H1 (cell line): ENCODE data around the gene ACAP1. TPM values are rescaled to one million over a fixed set of nuclear protein-coding genes. Genes with fewer than 3 reads are reported as not detected.

Experiments used
- BCL11A ChIP-seq, 2 experiments: IDR thresholded peaks; one replicate each; pipeline ENCODE4 v1.6.1; 2011; ENCODE audit warnings: low read depth in 2 of 2, low read length in 2 of 2, mild to moderate bottlenecking in 2 of 2
- BRCA1 ChIP-seq: IDR thresholded peaks from 2 replicates; pipeline ENCODE4 v1.6.1; 2012; ENCODE audit warnings: low read depth, low read length, improper control_type of control experiment
- CBX8 ChIP-seq: fragments of 300-800, 300-1000 bp; sonication (generic); IDR thresholded peaks from 2 replicates; pipeline ENCODE4 v1.7.1; 2016; ENCODE audit warnings: low read depth, low read length, borderline replicate concordance
- CHD2 ChIP-seq: IDR thresholded peaks from 2 replicates; pipeline ENCODE4 v1.6.1; 2012; ENCODE audit warnings: low read length, improper control_type of control experiment
- CREB1 ChIP-seq: IDR thresholded peaks from 2 replicates; pipeline ENCODE4 v1.6.1; 2012; ENCODE audit warnings: inconsistent platforms
- CTBP2 ChIP-seq: IDR thresholded peaks from 2 replicates; pipeline ENCODE4 v1.7.0; 2011; ENCODE audit warnings: borderline replicate concordance, mild to moderate bottlenecking, moderate library complexity, mixed read lengths, low read length; ENCODE audit not compliant: insufficient read depth, insufficient read length
- JUND ChIP-seq: IDR thresholded peaks from 2 replicates; pipeline ENCODE4 v1.6.1; 2011; ENCODE audit warnings: mild to moderate bottlenecking, improper control_type of control experiment, low read length
- MAFK ChIP-seq: IDR thresholded peaks from 2 replicates; pipeline ENCODE4 v1.6.1; 2012; ENCODE audit warnings: low read depth, mild to moderate bottlenecking, improper control_type of control experiment, low read length
- POLR2A ChIP-seq, 2 experiments: IDR thresholded peaks; 1 replicate in 1 of 2; 2 replicates in 1 of 2; pipeline ENCODE4 v1.6.1; 2011; ENCODE audit warnings: low read depth in 2 of 2, low read length in 2 of 2, mild to moderate bottlenecking in 2 of 2; ENCODE audit errors: control extremely low read depth in 1 of 2
- POLR2AphosphoS5 ChIP-seq: IDR thresholded peaks from 2 replicates; pipeline ENCODE4 v1.6.1; 2011; ENCODE audit warnings: low read depth, low read length
- POU5F1 ChIP-seq: IDR thresholded peaks from 2 replicates; pipeline ENCODE4 v1.6.1; 2011; ENCODE audit warnings: low read depth, mild to moderate bottlenecking, low read length, moderate library complexity
- RAD21 ChIP-seq, 2 experiments: IDR thresholded peaks in 1 of 2; conservative IDR thresholded peaks in 1 of 2; 2 replicates each; pipeline ENCODE4 v1.6.1; 2011; ENCODE audit warnings: low read depth in 2 of 2, low read length in 2 of 2, improper control_type of control experiment in 1 of 2, inconsistent platforms in 1 of 2, mild to moderate bottlenecking in 1 of 2, moderate library complexity in 1 of 2
- RFX5 ChIP-seq: IDR thresholded peaks from 2 replicates; pipeline ENCODE4 v1.6.1; 2011; ENCODE audit warnings: low read depth, low read length, improper control_type of control experiment, borderline replicate concordance
- RNF2 ChIP-seq: fragments of 200-900, 300-1000 bp; sonication (generic); IDR thresholded peaks from 2 replicates; pipeline ENCODE4 v1.7.1; 2016; ENCODE audit warnings: borderline replicate concordance, low read depth, mild to moderate bottlenecking, antibody characterized with exemption, low read length; ENCODE audit not compliant: poor library complexity, severe bottlenecking; ENCODE audit errors: missing control alignments
- SIX5 ChIP-seq: IDR thresholded peaks from 2 replicates; pipeline ENCODE4 v1.6.1; 2011; ENCODE audit warnings: mild to moderate bottlenecking, low read depth, low read length
- SP1 ChIP-seq: IDR thresholded peaks from 2 replicates; pipeline ENCODE4 v1.6.1; 2011; ENCODE audit warnings: low read depth, low read length
- SP2 ChIP-seq: IDR thresholded peaks from 2 replicates; pipeline ENCODE4 v1.6.1; 2012; ENCODE audit warnings: mild to moderate bottlenecking, low read length, inconsistent platforms
- TBP ChIP-seq: IDR thresholded peaks from 2 replicates; pipeline ENCODE4 v1.6.1; 2011; ENCODE audit warnings: low read depth, low read length, improper control_type of control experiment
- TEAD4 ChIP-seq: IDR thresholded peaks from 2 replicates; pipeline ENCODE4 v1.6.1; 2012; ENCODE audit warnings: low read depth, low read length, inconsistent platforms, mixed read lengths
- polyA plus RNA-seq, 7 experiments: library from polyadenylated mRNA; depleted of rRNA in 3 of 7; stranded (reverse) in 5 of 7; unstranded in 2 of 7; fragments of >200 nt in 5 of 7; fragments of 200-250 nt in 2 of 7; gene quantifications; 1 replicate in 5 of 7; 2 replicates in 1 of 7; 4 replicates in 1 of 7; pipeline versions ENCODE4 v1.2.1 to v1.2.3, GENCODE V29; 2011 to 2013; ENCODE audit warnings: missing spikeins in 2 of 7, mixed read lengths in 2 of 7
- total RNA-seq: library from RNA; stranded (reverse); fragmentation: NEBNext Ultra II Directional; extraction: Animal tissue kit (Norgen Biotek cat#: 25700); gene quantifications from 2 replicates; pipeline ENCODE4 v1.2.1, GENCODE V29; 2021
- TF ChIP-seq, protein P1 (sequence below), 3 experiments: IDR thresholded peaks; 1 replicate in 2 of 3; 2 replicates in 1 of 3; pipeline versions ENCODE4 v1.5.1 to v1.6.1; 2011; ENCODE audit warnings: low read length in 3 of 3, mild to moderate bottlenecking in 3 of 3, inconsistent platforms in 2 of 3, low read depth in 1 of 3, moderate library complexity in 1 of 3; ENCODE audit not compliant: insufficient read depth in 1 of 3; ENCODE audit errors: control extremely low read depth in 1 of 3
- TF ChIP-seq, protein P2 (sequence below): IDR thresholded peaks from 2 replicates; pipeline ENCODE4 v1.6.1; 2012; ENCODE audit warnings: inconsistent platforms

Gene ACAP1
- total and polyA plus RNA-seq, 2 of the 8 experiments (the other 6 are each of a cell fraction or from before 2014, with no cell fraction given): 11.9 to 45.1 TPM

DNA sequence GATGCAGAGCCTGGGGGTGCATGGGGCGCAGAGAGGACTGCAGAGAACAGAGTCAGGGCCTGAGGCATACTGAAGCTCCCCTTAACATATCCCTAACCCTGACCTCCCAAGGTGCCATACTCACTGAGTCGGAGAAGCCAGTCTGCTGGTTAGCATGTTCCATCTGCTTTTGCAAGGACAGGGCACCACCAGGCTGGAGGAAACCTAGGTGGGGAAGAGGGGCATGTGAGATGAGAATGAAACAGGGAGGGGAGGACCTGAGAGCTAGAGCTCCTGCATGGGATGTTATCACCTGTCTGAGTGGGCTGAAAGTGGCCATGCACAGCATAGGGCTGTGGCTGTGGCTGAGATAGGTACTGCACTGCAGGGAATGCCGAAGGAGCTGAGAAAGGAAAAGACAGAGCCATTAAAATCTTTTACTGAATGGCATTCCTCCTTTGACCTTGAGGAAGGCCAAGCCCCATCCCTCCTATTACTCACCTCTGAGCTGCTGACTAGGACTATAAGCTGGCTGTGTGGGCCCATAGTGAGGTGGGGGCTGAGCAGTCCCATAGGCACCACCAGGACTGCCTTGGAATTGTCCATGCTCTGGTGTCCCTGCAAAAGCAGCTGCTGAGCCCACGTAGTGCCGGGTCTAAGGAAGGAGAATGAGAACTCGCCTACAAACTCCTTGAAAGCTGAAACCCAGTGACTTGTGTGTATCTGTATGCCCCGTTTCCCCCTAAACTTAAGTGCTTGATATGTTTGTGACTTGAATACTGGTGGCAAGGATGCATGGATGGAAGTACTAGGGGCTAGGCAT, 23.0 kb upstream of the ACAP1 start (continued):
- TF ChIP-seq, protein P1, sequence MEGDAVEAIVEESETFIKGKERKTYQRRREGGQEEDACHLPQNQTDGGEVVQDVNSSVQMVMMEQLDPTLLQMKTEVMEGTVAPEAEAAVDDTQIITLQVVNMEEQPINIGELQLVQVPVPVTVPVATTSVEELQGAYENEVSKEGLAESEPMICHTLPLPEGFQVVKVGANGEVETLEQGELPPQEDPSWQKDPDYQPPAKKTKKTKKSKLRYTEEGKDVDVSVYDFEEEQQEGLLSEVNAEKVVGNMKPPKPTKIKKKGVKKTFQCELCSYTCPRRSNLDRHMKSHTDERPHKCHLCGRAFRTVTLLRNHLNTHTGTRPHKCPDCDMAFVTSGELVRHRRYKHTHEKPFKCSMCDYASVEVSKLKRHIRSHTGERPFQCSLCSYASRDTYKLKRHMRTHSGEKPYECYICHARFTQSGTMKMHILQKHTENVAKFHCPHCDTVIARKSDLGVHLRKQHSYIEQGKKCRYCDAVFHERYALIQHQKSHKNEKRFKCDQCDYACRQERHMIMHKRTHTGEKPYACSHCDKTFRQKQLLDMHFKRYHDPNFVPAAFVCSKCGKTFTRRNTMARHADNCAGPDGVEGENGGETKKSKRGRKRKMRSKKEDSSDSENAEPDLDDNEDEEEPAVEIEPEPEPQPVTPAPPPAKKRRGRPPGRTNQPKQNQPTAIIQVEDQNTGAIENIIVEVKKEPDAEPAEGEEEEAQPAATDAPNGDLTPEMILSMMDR (IDR thresholded peaks at IDR 0.05; ENCODE audit: control extremely low read depth in 1 of 3, insufficient read depth in 1 of 3, low read depth in 1 of 3, low read length in 3 of 3): peak in 2 of 3 experiments; percentile 14 to 18; a peak in 2 of 4 replicates
- TF ChIP-seq MAFK (no peak), CHD2 (no peak), POLR2AphosphoS5 (peak; percentile 94), POU5F1 (no peak), CTBP2 (no peak), SP1 (no peak), POLR2A (IDR thresholded peaks at IDR 0.05; ENCODE audit: control extremely low read depth in 1 of 2, low read depth in 2 of 2, low read length in 2 of 2) (peak; percentile 16 to 66), SIX5 (no peak), BRCA1 (no peak), BCL11A (IDR thresholded peaks at IDR 0.05; ENCODE audit: low read depth in 2 of 2, low read length in 2 of 2) (no peak), TEAD4 (no peak), CBX8 (no peak), JUND (no peak), RAD21 (IDR thresholded peaks at IDR 0.05 in 1 of 2, conservative IDR thresholded peaks at IDR 0.05 in 1 of 2; ENCODE audit: low read depth in 2 of 2, low read length in 2 of 2) (peak in 1 of 2 experiments; percentile 6; a peak in 1 of 4 replicates), SP2 (no peak), TBP (no peak), CREB1 (no peak), RNF2 (no peak), RFX5 (no peak)
- TF ChIP-seq, protein P2, sequence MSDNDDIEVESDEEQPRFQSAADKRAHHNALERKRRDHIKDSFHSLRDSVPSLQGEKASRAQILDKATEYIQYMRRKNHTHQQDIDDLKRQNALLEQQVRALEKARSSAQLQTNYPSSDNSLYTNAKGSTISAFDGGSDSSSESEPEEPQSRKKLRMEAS: no peak
